ENCODE data around the gene CCDC154.

GRCh38 chr16:1453316-1453715 is 9.0 kb upstream of the CCDC154 start:
- TF ChIP-seq, protein P1, sequence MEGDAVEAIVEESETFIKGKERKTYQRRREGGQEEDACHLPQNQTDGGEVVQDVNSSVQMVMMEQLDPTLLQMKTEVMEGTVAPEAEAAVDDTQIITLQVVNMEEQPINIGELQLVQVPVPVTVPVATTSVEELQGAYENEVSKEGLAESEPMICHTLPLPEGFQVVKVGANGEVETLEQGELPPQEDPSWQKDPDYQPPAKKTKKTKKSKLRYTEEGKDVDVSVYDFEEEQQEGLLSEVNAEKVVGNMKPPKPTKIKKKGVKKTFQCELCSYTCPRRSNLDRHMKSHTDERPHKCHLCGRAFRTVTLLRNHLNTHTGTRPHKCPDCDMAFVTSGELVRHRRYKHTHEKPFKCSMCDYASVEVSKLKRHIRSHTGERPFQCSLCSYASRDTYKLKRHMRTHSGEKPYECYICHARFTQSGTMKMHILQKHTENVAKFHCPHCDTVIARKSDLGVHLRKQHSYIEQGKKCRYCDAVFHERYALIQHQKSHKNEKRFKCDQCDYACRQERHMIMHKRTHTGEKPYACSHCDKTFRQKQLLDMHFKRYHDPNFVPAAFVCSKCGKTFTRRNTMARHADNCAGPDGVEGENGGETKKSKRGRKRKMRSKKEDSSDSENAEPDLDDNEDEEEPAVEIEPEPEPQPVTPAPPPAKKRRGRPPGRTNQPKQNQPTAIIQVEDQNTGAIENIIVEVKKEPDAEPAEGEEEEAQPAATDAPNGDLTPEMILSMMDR (IDR thresholded peaks at IDR 0.05) = no peak
- TF ChIP-seq POLR2A (IDR thresholded peaks at IDR 0.05) = no peak

Data from uterus (tissue), 2 donors.